Stimulated activated CD4-positive, alpha-beta T cell treated with anti-CD3 and anti-CD28 coated beads, Interleukin-4, amount 100 ng/mL, for 1 hour (primary cell): Measurements from ENCODE around the gene NPLOC4.

ENCODE experiments used
- DNase-seq: peaks from one replicate; pipeline ENCODE4 v3.0.0-alpha.2; 2020

NPLOC4 gene

DNA sequence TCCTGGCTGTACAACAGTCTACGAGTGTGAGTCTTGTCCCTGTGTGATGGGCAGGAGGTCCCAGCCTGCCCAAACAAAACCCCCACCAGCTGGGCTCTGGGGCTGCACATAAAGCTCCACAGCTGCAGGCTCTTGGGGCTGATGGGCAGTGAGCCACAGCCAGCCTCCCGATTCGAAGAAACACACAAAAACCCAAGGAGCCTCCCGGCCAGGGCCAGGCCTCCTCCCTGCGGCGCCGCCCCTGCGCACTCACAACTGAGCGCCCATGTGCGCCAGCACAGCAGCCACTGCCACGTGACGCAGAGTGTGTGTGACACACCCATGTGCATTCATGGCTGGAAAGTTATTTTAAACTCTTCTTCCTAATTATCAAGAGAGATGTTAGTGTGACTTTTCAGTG is 54.2 kb downstream of the NPLOC4 start:
- DNase-seq: no peak

- no peak for DNase-seq
These were observed 54.6 kb downstream of the NPLOC4 start for GRCh38 chr17:81582341-81582740.

DNA sequence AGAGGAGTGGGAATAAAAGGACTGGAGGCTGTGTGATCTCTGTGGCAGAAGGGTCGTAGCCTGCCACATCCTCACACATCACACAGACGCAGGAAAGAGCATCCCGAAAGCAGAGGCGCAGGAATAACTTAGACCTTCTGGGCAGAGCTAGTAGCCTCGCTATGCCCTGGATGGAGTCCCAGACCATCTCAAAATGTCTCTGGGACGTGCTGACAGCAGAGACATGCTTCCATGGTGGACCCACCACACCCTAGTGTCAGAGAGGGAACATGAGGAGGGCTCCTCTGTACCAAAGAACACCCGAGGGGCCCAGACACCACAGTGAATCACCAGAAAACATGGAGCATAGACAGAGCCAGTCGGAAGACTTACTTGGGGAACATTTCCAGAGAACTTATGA is 55.2 kb downstream of the NPLOC4 start:
- DNase-seq: no peak

GRCh38 chr17:81580481-81580880 is 56.4 kb downstream of the NPLOC4 start:
- no peak for DNase-seq

- DNase-seq: no peak
These were observed 57.0 kb downstream of the NPLOC4 start for GRCh38 chr17:81579821-81580321.

- DNase-seq: no peak
These were observed 57.6 kb downstream of the NPLOC4 start for GRCh38 chr17:81579298-81579697.

GRCh38 chr17:81578561-81579225 is 58.2 kb downstream of the NPLOC4 start:
- no peak for DNase-seq

DNA sequence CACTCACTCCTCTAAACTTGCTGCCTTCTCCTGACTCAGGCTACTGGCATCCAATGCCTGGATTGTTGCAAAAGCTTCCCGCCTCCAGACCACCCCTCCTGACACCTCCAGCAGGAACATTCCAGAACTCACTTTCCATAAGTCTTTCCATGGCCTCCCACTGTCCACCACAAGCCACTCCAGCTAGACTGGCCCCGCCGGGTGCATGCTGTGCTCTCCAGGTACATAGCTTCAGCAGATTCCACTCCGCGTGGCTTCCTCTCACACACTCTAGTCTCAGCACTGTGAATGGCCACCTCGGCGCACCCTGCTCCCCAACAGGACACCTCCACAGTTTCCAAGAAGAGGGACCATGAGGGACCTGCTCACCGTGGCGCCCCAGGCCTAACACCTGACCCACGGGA is 58.9 kb downstream of the NPLOC4 start:
- no peak for DNase-seq

- DNase-seq: no peak
These were observed 59.5 kb downstream of the NPLOC4 start for GRCh38 chr17:81577278-81578000.

DNA sequence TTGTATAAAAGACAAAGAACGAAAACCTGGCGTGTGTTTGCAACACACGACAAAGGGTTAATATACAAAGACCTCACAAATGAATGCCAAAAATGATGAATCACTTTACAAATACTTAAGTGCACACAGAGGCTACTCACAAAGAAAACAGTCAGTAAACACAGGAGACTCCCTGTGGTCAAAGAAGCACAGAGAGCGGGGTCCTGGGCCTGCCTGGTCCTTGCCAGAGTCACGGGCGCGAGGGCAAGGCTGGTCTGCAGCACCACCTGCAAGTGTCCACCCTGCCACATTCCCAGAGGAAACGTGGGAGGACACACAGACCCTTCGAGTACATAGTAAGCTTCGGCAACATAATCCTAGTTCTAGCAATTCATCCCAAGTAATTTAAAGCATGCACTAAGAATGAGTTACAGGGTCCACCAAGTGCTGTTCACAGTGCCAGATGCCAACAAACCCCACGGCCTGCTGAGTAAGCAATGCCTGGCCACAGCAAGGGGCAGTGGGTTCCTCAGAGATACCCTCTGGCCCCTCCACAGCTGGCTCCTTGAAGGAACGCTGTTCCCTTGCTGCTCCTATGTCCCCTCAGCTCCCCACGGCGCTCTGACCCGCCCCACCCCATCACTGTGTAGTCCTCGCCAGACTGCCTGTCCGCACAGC is 60.2 kb downstream of the NPLOC4 start:
- DNase-seq: no peak

DNA sequence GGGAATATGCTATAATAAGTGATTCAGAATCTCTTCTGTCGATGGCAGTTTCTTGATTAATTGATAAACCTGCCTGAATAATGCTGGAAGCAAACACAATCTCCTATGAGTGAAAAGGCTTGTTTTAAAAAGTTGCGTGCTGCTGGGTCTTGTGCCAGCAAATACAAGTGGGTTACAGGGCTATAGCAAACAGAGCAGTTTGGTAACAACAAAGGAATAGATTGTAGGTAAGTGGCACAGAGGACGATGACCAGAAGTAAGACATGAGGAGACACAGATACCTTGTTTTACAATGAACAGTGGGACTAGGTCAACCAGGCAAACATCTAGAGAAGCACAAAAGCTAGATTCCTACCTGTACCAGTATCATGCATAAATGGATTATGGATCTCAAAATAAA is 61.1 kb downstream of the NPLOC4 start:
- no peak for DNase-seq

GRCh38 chr17:81574643-81574956 is 62.3 kb downstream of the NPLOC4 start:
- no peak for DNase-seq

GRCh38 chr17:81573794-81574642 is 62.9 kb downstream of the NPLOC4 start:
- no peak for DNase-seq

GRCh38 chr17:81572563-81573168 is 64.2 kb downstream of the NPLOC4 start:
- no peak for DNase-seq

GRCh38 chr17:81570964-81571363 is 65.9 kb downstream of the NPLOC4 start:
- no peak for DNase-seq

GRCh38 chr17:81569986-81570514 is 66.9 kb downstream of the NPLOC4 start:
- no peak for DNase-seq

DNA sequence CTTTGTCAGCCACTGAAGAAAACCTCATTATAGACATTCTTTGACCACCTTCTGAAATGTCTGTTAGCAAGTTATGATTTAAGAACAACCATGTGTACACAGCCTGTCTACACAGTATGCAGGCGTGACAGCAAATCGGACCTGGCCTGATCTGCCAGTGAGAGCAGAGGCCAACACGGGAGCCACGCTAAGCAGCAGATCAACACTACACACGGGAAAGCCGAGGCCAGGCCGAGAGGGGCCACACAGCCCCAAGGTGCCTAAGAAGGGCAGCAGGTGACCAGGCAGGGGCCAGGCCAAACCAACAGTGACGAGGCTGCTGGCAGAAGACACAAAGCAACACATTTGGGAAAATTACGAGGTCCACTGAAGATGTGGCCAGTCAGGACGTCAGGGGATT is 68.5 kb downstream of the NPLOC4 start:
- DNase-seq: no peak

- no peak for DNase-seq
These were observed 69.7 kb downstream of the NPLOC4 start for GRCh38 chr17:81567191-81567590.

DNA sequence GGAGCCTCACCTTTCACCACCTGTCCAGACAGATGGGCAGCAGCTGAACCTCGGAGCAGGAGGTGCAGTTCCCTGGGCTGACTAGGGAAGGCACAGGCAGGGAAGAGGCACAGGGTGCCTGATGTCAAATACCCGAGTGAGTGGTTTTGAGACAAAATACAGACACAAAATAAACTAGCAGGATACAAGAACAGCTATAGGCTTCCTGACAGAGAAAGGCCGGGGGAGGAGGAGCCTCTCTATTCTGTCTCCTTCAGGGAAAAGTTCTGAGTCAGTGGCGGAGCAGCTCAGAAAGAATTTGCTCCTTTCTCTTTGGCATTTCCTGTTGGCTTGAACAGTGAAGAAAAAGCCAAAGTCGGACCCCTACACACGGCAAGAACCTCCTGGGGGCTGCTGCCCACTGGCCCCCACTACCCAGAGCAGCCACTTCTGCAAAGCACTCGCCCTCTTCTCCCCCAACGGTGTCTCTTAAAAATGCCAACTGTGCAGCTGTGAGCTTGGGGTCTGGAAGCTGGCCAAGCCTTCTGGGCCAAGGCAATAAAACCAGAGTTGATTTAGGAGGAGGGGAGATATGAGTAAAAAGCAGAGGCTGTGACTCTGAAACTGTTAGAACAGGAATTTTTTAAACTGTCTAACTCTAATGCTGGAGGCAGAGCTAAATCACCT is 70.3 kb downstream of the NPLOC4 start:
- DNase-seq: no peak

DNA sequence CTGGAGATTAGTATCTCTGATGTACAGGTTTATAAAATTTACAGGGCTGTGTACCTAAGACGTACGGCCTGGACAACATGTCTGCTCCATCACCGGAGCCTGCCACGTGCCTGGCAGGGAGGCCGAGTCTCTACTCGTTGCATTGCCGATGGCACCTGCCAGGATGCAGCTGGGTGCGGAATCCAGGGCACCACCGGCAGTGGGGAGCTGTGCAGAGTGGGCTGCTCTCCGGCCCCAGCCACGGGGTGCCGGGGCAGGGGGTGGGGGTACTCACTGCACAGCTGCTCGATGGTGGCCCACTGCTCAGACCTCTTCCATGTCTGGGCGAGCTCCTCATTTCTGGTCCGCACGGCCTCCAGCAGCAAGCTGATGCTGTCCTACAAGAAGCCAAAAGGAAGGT is 71.7 kb downstream of the NPLOC4 start:
- DNase-seq: no peak

DNA sequence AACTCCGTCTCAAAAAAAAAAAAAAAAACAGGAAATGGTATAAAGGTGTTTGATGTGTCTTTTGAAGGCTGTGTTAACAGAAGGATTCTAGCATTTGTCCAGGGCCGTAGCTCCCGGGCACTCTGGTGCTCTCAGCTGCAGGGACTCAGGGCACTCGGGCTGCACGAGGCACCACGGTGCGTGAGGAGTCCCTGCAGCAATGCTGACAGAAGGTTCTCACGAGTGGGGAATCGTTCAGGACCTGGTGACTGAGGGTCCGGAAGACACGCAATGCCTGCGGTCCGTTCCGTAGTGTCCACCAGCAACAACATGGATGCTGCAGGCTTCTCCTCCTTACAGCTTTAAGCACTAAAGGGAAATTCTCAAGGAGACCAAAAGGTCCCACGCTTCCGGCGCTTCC is 72.1 kb downstream of the NPLOC4 start:
- no peak for DNase-seq
